HuH-7 (cell line): ENCODE data around the gene TMEM61.

Experiments used
- DNase-seq: peaks from one replicate; pipeline ENCODE4 v3.0.0; 2011; ENCODE audit warnings: low spot score

TMEM61 gene

GRCh38 chr1:55039342-55040082, 59.1 kb downstream of the TMEM61 start, which contains the start of gene PCSK9:
TSS of gene PCSK9 (plus strand) at chr1:55039548. CDS start at chr1:55039838, 290 bp downstream.
- DNase-seq: peak; percentile 84

GRCh38 chr1:55040083-55040932, 59.9 kb downstream of the TMEM61 start:
- no peak for DNase-seq

- DNase-seq: no peak
Measured at GRCh38 chr1:55040933-55041494, 60.6 kb downstream of the TMEM61 start.

- no peak for DNase-seq
Measured at GRCh38 chr1:55041613-55042012, 61.2 kb downstream of the TMEM61 start.
